ENCODE measurements around the gene WDFY3. TPM values are rescaled to one million over a fixed set of nuclear protein-coding genes. Genes with fewer than 3 reads are reported as not detected.
"Not testable (repeated sequence)": the region's sequence is repeated elsewhere in the genome, so short reads cannot be mapped to it uniquely, and the experiment has no call there.

Gene WDFY3
- polyA plus RNA-seq, 5 donors, result 24.0 to 44.9 (median 40.6) TPM

DNA sequence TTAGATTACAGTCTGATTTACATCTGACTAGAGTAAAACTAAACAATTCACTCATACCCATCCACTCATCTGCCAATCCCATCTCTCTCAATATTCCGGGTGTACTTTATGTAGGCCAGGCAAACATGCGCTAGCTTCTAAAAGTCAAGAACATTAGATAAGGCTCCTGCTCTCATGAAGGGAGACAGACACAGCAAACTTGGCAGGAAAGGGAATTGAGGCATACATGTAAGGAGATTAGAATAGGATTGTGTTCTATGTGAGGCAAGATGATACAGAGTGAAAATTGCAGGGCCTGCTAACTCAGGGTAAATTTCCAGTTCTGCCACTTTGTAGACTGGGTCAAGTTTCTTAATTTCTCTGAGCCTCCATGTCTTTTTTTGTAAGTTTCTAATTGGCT, 247.8 kb downstream of the WDFY3 start:
- no peak for DNase-seq

DNA sequence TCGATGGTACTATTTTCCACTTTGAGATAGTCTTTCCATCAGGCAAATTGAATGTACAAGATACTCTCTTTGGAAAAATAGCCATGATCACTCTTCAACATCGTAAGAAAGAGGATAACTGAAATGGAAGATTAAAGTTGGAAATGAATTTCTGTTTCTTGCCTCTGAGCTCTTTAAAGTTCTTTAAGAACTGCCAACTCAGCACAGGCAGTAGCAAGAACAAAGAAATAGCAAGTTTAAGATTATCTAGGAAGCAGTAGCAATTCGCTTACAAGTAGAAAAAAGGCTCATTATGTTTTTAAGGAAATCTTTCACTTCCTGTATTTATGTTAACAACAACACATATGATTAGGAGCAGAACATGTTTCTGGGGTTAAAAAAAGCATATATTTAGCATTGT, 255.9 kb downstream of the WDFY3 start:
- DNase-seq, result no peak

DNA sequence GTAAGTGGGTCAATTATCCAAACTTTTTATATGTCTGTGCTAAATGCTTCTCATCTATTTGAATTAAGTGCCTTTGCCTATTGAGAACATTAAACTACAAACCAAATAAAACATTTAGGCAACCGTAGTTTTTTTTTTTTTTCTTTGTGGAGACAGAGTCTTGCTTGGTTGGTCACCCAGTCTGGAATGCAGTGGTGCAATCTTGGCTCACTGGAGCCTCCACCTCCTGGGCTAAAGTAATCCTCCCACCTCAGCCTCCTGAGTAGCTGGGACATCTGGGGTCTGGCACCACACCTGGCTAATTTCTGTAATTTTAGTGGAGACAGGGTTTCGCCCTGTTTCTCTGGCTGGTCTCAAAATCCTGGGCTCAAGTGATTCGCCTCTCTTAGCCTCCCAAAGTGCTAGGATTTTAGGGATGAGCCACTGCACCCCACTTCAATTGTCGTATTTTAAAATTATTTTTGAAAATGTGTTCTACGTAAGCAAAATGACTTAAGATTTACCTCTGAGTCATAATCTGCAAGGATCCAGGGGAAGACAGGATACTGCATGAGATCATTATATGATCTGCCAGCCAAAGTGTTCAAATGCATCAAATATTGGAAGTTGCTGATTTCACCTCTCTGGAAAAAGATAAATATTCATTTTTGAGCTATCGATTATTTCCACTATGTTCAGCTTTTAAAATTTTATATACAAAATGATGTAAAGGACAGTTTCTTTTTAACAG, 257.9 kb downstream of the WDFY3 start:
- DNase-seq, result no peak

DNA sequence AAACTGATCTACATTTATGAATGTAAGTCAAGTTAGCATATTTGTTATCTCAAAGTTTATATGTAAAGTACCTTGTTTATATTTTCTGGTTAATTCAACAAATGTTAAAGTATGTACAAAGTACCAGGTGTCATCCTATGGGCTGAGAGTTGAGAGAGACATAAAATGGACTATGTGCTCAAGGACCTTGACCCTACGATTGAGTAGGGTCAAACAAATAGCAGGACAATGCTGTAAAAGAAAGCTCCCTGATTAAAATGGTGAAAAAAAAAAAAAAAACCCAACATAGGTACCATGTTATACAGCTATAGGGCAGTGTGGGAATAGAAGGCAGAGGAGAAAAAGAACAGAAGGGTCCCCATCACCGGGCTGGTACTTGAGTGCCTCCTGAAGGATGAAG, 260.2 kb downstream of the WDFY3 start:
- DNase-seq, result no peak

DNA sequence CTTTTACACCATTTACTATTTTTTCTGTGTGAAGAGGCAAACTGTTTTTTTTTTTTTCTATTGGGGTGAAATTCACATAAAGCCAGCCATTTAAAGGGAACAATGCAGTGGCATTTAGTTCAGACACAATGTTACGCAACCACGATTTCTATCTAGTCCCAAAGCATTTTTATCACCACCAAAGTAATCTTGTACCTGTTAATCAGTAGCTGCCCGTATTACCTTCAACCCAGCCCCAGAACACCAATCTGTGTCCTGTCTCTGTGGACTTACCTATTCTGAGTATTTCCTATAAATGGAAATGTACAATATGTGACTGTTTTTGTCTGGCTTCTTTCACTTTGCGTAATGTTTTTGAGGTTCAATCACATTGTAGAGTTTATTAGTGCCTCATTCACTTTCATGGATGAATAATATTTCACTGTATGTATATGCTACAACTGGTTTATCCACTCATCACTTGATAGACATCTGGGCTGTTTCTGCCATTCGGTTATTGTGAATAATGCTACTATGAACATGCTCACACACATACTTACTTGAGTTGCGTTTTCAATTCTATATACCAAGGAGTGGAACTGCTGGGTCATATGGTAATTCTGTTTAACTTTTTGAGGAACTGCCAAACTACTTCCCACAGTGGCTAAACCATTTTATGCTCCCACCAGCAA, 267.4 kb downstream of the WDFY3 start:
- DNase-seq, result no peak

DNA sequence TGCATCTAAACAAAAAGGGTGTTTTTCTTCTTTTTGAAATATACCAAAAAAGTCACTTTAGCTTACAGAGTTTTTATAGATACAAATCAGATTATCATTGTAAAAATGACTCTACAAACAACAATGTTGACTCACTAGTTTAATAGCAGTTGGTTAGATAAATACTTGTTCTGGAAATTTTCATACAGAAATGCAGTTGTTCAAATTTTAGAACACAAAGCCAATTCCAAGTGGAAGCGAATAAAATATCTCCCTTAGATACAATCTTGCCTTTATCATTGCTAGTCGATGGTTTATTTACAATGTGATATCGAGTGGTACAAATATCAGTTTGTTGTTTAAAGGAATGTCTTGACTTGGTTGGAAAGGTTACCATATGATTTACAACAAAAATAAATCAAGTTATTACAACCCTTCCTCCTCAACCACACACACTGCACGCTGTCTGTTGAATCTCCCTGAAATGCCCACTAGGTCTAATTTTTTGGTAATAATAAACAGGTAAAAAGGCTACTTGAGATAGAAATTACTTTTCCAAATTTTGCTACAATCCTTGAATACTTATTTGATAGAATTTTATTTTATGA, 268.8 kb downstream of the WDFY3 start:
- no peak for DNase-seq

DNA sequence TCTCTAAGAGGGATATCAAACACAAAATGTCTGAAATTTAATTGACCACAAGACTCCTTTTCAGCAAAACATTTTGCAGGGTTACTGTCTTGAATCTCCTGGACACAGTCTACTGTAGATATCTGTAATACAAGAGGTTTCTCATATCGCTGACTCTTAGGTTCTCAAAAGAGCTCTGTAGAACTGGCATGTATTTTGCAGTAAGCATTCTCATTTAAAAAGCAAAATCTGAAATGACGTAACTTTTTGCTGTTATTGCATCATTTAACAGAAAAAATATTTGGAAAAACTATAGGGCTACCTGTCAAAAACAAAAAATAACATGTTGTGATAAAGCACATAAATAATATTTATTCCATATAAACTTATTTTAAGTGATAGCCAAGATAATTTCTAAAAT, 269.3 kb downstream of the WDFY3 start:
- DNase-seq, result no peak

DNA sequence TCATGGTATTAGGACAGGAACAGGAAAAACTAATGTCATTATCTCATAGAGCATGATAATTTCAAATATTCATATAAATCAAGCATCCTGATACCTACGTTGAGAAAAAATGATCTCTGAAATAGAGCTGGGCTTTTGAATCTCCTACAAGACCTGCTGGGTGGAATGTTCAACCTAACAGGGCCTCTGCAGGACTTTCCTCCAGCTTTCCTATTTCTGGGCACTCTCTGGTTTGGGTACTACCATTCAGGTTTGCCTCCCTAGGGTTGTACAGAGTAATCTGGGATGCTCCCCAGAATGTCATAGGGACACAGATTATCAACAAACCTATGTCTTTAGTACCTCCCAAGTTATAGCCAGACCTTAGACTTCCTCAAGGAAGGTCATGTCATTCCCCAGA, 274.7 kb downstream of the WDFY3 start:
- no peak for DNase-seq

DNA sequence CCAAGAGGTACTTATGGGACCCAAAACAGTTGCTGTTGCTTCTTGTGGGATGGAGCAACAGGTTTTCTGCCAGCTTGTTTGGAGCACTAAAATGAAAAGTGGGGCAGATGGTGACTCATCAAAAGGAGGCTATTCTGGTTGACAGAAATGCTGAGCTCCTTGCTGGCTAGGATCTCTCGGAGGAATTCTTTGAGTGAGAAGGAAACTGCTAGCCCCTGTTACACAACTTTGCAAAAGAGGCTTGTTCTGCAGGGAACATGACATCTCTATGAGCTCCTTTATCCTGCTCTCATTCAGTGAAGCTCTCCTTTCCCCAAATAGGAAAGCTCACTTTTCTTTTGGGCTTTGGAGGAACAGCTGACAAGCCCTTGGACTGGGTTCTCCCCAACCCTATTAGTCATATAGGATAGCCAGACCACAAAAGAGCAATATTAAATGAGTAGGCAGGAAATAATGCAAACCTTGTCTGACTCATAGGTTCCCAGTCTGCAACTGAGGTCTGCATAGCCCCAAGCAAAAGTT, 275.3 kb downstream of the WDFY3 start:
- DNase-seq, result no peak

DNA sequence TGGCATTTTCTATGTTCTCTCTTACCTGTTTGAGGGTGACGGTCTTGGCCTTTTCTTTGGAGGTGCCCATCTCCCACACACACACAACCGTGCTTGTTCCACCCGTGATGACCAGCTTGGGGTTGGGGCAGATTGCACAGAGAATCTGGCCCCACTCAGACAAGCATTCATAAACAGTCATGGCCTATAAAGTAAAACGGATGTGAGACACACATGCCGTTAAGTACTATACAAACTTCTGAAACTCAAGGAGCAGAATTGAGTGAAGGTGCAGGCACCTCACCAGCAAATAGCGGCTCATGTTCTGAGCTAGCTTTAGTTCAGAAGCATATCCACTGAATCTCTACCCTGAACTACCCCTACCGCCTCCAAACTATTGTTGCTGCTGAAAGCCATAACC, 276.0 kb downstream of the WDFY3 start:
- no peak for DNase-seq

DNA sequence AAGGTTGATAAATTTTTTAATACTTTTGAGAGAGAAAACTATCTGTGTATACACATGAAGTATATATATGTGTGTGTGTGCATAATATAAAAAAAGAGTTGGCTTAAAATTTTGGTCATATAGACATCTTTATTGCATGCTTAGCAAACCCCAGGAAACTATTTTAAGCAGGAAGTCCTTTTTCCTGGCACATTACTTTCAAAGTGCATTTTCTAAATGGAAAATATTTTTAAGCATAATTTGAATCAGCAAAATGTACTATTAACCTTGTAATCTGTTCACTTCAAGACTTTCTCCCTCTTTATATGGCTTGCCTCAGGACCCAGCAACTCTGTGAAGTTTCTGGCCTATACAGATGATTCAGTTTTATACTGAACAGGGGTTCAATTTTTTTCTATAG, 277.3 kb downstream of the WDFY3 start:
- DNase-seq, result no peak

DNA sequence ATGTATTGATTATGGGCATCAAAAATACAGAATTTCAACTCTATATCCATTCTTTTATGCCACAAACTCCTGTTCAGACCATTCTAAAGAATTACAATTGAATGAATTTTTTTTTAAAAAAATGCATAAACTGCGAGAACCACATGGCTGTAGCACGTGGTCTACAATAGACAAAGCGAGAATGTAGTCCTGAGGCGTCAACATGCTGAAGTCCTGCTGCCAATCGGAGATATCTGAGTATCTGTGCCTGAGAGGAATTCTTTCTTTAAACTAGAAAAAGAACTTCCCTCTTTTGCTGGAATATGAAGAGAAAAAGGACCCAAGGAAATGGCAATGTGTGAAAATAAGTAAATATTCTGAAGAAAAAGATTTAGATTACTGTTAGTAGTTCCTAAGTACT, 277.9 kb downstream of the WDFY3 start:
- no peak for DNase-seq

DNA sequence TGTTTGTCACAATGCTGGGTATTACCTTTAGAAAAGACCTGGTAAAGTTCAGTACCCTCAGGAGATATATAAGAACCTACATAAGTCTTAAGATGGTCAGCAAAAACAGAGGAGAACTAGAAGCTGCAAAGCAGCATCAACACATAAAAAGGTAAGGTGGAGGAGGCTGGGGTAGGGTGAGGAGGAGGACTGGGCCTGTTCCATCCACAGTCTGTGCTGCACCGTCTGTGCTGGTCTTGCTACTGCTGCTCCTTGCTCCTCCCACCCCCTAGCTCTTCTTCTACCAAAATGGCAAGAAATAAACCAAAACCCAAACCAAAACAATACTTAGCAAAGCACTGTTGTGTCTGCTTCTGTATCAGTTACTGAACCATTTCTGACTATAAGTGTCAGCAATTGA, 281.4 kb downstream of the WDFY3 start:
- no peak for DNase-seq

DNA sequence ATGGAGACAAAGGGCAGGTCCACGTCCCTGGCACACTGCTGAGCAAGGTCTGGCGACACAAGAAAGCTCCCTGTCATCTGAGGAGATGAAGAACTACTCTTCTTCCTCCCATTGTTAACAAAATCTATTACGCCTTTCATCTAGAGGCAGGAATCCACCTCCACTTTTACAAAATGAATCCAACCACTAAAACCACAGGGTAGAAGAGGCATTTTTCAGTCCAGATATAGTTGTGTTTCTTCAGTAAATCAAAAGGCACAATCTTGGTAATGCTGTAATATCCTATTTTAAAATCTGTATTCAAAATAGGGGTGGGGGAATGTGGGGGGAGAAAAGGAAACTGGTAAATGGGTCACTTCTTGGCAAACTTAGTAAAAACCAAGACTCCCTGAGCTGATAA, 282.1 kb downstream of the WDFY3 start:
- DNase-seq, result no peak

DNA sequence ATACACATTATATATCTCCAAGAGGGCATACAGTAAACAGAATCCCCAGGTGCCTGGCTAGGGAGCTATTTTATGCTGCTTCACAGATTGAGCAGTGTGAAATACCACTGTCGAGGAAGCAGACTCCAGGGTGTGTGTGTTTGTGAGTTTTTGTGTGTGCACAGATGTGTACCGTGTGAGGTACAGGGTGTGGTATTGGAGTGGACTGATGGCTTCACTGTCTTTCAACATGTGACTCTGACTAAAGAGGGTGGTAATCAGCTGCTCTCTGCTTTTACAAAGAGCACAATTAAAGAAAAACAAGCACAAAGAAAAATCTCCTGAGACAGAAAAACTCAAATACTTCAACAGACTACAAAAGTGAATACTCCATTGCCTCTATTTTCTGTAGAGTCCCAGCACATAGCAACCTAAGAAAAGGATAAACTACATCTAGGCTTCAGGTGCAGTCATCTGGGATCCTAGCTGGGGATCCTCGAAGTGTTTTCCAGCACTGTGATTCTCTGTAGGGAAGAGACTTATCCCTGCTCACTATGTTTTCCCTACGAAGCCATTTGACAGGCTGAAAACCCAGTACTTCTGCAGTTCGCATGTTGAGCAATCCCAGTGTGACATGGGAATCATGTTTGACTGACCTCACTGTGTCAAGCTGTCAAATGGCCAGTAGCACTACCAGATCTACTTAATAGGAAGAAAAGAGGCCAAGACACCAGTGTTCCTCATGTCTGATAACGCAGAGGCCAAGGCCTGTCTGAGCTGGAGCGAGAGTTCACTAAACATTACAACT, 283.2 kb downstream of the WDFY3 start:
- DNase-seq, result no peak

DNA sequence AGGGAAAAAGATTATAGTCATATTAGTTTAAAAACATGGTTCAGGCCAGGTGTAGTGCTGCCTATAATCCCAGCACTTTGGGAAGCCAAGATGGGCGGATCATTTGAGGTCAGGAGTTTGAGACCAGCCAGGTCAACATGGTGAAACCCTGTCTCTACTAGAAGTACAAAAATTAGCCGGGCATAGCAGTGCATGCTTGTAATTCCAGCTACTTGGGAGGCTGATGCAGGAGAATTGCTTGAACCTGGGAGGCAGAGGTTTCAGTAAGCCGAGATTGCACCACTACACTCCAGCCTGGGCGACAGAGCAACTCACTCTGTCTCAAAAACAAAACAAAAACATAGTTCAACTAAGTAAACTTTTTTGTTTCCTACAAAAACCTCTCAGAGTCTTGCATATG, 283.8 kb downstream of the WDFY3 start:
- DNase-seq, result not testable (repeated sequence)

DNA sequence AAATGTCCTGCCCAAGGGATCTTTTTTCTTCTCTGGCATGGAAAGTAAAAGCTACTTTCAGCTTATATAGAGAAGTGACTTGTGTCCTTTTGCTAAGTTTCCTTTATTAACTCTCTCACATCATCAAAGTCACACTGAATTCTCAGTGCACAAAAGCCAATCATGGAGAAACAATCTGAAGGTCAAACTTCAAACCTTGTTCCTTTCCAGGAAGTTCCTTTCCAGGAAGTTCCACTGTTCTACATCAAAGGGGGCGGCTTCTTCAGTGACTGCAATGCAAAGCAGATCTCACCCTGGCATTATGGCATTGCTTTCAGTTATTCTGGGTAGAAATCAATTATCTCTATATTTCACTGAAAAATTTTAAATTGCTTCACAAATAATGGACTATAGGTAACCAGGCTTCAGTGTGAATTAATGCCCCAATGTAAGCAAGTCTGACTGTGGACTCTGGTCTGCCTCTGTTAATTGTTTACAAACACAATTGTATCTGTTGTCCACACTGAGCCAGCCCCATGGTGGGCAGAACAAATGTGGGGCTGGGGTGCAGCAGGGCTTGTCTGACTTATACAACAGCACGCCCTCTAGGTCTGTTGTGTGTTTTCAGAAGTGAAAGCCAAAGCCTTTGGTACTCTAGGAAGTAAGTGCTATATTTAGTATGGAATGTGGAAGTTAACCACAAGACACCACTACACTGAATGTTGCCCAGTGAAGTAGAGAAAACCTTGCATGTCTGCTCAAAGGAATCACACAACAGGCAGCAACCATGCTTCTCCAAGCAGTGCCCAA, 284.8 kb downstream of the WDFY3 start:
- DNase-seq, result peak; percentile 8 to 10

DNA sequence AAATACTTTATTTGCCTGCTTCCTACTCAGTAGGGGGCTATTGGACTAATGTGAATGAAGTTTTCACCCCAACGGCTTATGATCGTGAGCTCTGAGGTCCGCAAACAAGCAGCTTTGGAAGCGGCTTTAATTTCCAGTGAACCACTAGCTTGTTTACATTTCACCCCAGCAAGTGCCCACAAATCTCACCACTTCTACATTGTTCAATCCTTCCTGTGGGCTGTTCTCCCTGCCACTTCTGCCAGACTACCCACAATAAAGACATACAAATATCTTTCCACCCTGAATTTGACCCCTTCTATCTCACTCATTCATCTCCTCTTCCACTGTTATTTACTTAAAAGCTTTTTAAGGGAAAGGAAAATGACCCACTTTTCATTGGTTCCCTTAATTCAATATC, 285.5 kb downstream of the WDFY3 start:
- no peak for DNase-seq

DNA sequence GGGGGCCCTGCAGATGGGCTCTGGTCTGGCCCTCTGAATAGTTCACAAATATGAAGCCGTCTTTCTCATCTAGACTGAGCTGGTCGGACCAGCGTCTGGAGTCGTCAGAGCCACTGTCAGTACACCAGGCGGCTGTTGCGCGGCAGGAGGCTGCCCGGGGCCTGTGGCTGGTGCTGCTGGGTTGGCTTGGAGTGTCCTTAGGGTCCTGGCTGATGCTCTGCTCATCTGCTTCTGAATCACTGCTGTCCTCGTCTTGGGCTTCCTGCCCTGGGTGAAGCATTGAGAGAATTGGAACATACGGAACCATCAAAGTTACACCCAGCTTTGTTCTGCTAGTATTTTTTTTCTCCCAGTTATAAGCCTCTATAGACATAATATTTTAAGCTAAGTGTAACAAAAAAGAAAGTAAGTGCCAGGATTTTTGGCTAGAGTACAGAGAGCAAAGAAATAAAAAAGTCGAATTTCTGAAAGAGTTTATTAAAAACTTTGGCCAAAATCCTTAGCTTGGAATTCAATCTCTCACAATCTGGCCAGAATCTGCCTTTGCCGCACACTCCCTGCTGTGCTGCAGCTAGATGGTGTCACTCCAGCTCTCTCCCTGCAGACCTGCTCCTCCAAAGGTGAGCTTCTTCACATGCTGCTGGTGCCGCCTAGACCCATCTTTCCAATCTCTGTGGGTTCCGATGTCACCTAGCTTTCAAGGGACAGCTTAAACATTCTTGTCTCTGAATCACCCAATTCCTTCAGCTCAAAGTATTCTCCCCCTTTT, 287.3 kb downstream of the WDFY3 start:
- no peak for DNase-seq

DNA sequence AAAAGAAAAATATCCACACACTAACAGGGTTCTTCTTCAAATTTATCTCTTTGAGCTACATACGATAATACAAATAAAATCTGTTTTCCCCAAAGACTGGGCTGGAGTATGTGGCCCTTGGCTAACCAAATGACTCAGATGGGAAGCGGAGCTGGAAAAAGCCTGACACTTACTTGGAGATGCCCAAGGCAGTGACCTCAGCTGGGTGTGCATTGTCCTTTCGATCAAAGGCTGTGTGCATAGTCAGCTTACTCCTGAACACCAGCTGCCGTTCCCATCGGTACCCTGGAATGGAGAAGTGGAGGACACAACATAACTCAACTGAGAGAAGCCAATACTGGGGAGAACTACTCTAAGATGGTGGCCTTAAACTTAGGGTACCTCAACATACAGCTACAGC, 288.5 kb downstream of the WDFY3 start:
- DNase-seq, result no peak

DNA sequence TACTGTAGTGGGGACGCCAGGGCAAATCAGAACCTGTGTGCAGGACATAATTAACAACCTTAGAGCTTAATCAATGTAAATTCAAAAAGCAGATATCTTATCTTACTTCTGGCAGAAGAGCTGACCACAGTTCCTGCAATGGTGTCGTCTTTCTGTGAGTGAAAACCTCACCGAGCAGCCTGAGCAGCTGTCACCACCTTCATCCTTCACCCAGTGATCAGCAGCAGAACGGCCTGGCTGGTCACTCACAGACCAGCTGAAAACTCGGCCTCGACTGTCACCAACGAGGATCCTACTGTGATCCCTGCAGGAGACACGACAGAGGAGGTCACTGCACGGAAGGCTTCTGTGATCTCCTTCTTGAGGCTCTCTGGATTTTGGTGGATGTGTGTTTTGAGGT, 289.4 kb downstream of the WDFY3 start:
- DNase-seq, result no peak
